K562 (cell line): Measurements from ENCODE around the gene FAM78B. TPM values are rescaled to one million over a fixed set of nuclear protein-coding genes. Genes with fewer than 3 reads are reported as not detected.

Experiments used
- ATAC-seq: fragments of 200-7000 bp; cut with Tn5 transposase; 3 replicates; pipeline ENCODE4 v1.9.1; 2020; ENCODE audit warnings: moderate library complexity
- BruUV-seq: library from RNA; stranded (reverse); fragments of 400-500 nt; replicated peaks from 2 replicates; lab custom pipeline; 2021; lab: Mats Ljungman, UMichigan
- CTCF ChIA-PET: fragments of 300-600 bp; formaldehyde crosslinking; extraction: SDS; loops from one replicate; lab custom pipeline; 2021; ENCODE audit warnings: low intra/inter-chr PET ratio; lab: Yijun Ruan, JAX
- POLR2A ChIA-PET: fragments of 300-600, 350-650 bp; sonication (Branson Sonifier 250); formaldehyde crosslinking; extraction: SDS; loops from one replicate; lab custom pipeline; 2021; ENCODE audit warnings: antibody characterized with exemption, inconsistent platforms; lab: Yijun Ruan, JAX
- DNase-seq, 4 experiments: peaks; one replicate each; pipeline versions ENCODE4 v3.0.0 to v3.0.0-alpha.2; 2011 to 2018; ENCODE audit warnings: low spot score in 3 of 4, mixed read lengths in 3 of 4; ENCODE audit errors: extremely low read depth in 1 of 4
- FAIRE-seq: peaks from 2 replicates; lab custom pipeline; 2011; peaks lifted over from hg19 to GRCh38; lab: Jason Lieb, UNC
- H2AFZ ChIP-seq: 2 replicates; pipeline ENCODE4 v1.6.0; 2011; ENCODE audit warnings: low read depth, low read length, control low read depth, inconsistent platforms
- H3K27ac ChIP-seq: fragments of 200-600 bp; 3 replicates; pipeline ENCODE4 v1.8.0; 2011; ENCODE audit warnings: low read depth, mild to moderate bottlenecking, control low read depth, inconsistent platforms, low read length, moderate library complexity, mixed read lengths; ENCODE audit errors: extremely low read depth
- H3K27me3 ChIP-seq, 2 experiments: fragments of 300-600 bp in 1 of 2; 2 replicates in 1 of 2; 3 replicates in 1 of 2; pipeline versions ENCODE4 v1.6.0 to v1.8.0; 2011; ENCODE audit warnings: inconsistent platforms in 2 of 2, low read length in 2 of 2, mild to moderate bottlenecking in 1 of 2, mixed read lengths in 1 of 2, moderate library complexity in 1 of 2; ENCODE audit not compliant: control insufficient read depth in 2 of 2, insufficient read depth in 2 of 2
- H3K36me3 ChIP-seq: fragments of 300-600 bp; 3 replicates; pipeline ENCODE4 v1.8.0; 2011; ENCODE audit warnings: mild to moderate bottlenecking, low read length, inconsistent platforms; ENCODE audit not compliant: control insufficient read depth, insufficient read depth
- H3K4me1 ChIP-seq, 2 experiments: fragments of 200-600 bp in 1 of 2; replicated peaks in 1 of 2; 2 replicates in 1 of 2; 3 replicates in 1 of 2; pipeline versions ENCODE4 v1.5.1 to v1.8.0; 2011; ENCODE audit warnings: inconsistent platforms in 2 of 2, low read length in 2 of 2, mild to moderate bottlenecking in 1 of 2, mixed read lengths in 1 of 2, moderate library complexity in 1 of 2; ENCODE audit not compliant: control insufficient read depth in 2 of 2, insufficient read depth in 2 of 2
- H3K4me2 ChIP-seq: 2 replicates; pipeline ENCODE4 v1.6.1; 2011; ENCODE audit warnings: low read length, control low read depth, inconsistent platforms, mixed read lengths; ENCODE audit not compliant: insufficient read depth
- H3K4me3 ChIP-seq: fragments of 200-600 bp; sonication (generic), shearing (Covaris generic); 2 replicates; pipeline ENCODE4 v1.5.1; 2016; ENCODE audit warnings: control low read depth, inconsistent platforms
- H3K79me2 ChIP-seq: fragments of 200-600 bp; 3 replicates; pipeline ENCODE4 v1.8.0; 2011; ENCODE audit warnings: low read length, inconsistent platforms; ENCODE audit not compliant: control insufficient read depth, insufficient read depth
- H3K9ac ChIP-seq, 2 experiments: 2 replicates each; pipeline versions ENCODE4 v1.6.0 to v1.6.1; 2011; ENCODE audit warnings: low read depth in 2 of 2, low read length in 2 of 2, control low read depth in 1 of 2, inconsistent platforms in 1 of 2, mild to moderate bottlenecking in 1 of 2, mixed read lengths in 1 of 2; ENCODE audit not compliant: insufficient read depth in 1 of 2
- H3K9me1 ChIP-seq: one replicate; pipeline ENCODE4 v1.6.0; 2011; ENCODE audit warnings: inconsistent platforms, mild to moderate bottlenecking, low read length, moderate library complexity; ENCODE audit not compliant: control insufficient read depth, insufficient read depth
- H3K9me3 ChIP-seq: replicated peaks from 2 replicates; pipeline ENCODE4 v1.5.1; 2011; ENCODE audit warnings: low read depth, low read length, inconsistent platforms; ENCODE audit not compliant: control insufficient read depth, insufficient read depth
- H4K20me1 ChIP-seq: replicated peaks from 2 replicates; pipeline ENCODE4 v1.6.1; 2011; ENCODE audit warnings: low read length, inconsistent platforms, mixed read lengths; ENCODE audit not compliant: control insufficient read depth, insufficient read depth
- ARID2 ChIP-seq: fragments of 450-650 bp; IDR thresholded peaks from 2 replicates; pipeline ENCODE4 v1.6.1; 2017; ENCODE audit warnings: antibody characterized with exemption, mild to moderate bottlenecking
- ATF1 ChIP-seq, 2 experiments: fragments of 450-650 bp in 1 of 2; IDR thresholded peaks; 2 replicates each; pipeline ENCODE4 v1.6.1; 2016; ENCODE audit warnings: missing compliant biosample characterization in 1 of 2, missing genetic modification characterization in 1 of 2
- BACH1 ChIP-seq: fragments of 200-800 bp; sonication (Bioruptor generic); IDR thresholded peaks from 2 replicates; pipeline ENCODE4 v1.6.1; 2016; ENCODE audit warnings: missing genetic modification characterization, missing compliant biosample characterization
- BMI1 ChIP-seq: fragments of 150-350 bp; IDR thresholded peaks from 2 replicates; pipeline ENCODE4 v1.6.1; 2014; ENCODE audit warnings: low read length
- FOXJ2 ChIP-seq: fragments of 200-800 bp; sonication (Bioruptor generic); IDR thresholded peaks from 2 replicates; pipeline ENCODE4 v1.6.1; 2016; ENCODE audit warnings: missing genetic modification characterization, missing compliant biosample characterization
- KLF13 ChIP-seq: fragments of 450-650 bp; IDR thresholded peaks from 2 replicates; pipeline ENCODE4 v1.6.1; 2016; ENCODE audit warnings: missing genetic modification characterization, low read depth, mild to moderate bottlenecking, missing compliant biosample characterization, moderate library complexity, borderline replicate concordance
- LARP7 ChIP-seq: fragments of 450-650 bp; IDR thresholded peaks from 2 replicates; pipeline ENCODE4 v1.6.1; 2016
- NR3C1 ChIP-seq: sonication (generic); formaldehyde crosslinking; IDR thresholded peaks from 2 replicates; pipeline ENCODE4 v1.8.1; 2022; ENCODE audit warnings: missing genetic modification reagents
- SETDB1 ChIP-seq: IDR thresholded peaks from one replicate; pipeline ENCODE4 v1.6.1; 2012; ENCODE audit warnings: low read length, control low read depth, inconsistent platforms
- TSC22D4 ChIP-seq: fragments of 450-650 bp; IDR thresholded peaks from 2 replicates; pipeline ENCODE4 v1.6.1; 2016; ENCODE audit warnings: missing genetic modification characterization, missing biosample characterization, control low read depth
- ZNF140 ChIP-seq: fragments of 250-450 bp; sonication (Bioruptor Pico); IDR thresholded peaks from 2 replicates; pipeline ENCODE4 v1.8.0; 2021; ENCODE audit warnings: moderate library complexity, mild to moderate bottlenecking, inconsistent platforms
- ZNF780A ChIP-seq: fragments of 250-450 bp; sonication (Bioruptor Pico); IDR thresholded peaks from 2 replicates; pipeline ENCODE4 v1.5.0; 2021; ENCODE audit warnings: mild to moderate bottlenecking
- WGBS: fragments of 100-300 bp; shearing (Covaris generic); methylation state at CpG from one replicate; pipeline ENCODE4 v1.1.6; 2016; ENCODE audit warnings: low coverage, mixed read lengths; ENCODE audit not compliant: insufficient coverage; ENCODE audit errors: missing lambda C conversion rate; 5-methylcytosine and 5-hydroxymethylcytosine counted together
- in situ Hi-C: fragments of 300-500 bp; cut with MboI; formaldehyde crosslinking; loops from 4 replicates; pipeline ENCODE4 v1.15.0; 2018; ENCODE audit warnings: inconsistent platforms, mixed read lengths
- intact Hi-C: fragments of 100-400 bp; cut with micrococcal nuclease; formaldehyde crosslinking; loops from 2 replicates; pipeline ENCODE4 v1.14.2; 2022
- polyA plus RNA-seq, 8 experiments: library from polyadenylated mRNA; depleted of rRNA in 4 of 8; stranded (reverse) in 5 of 8; unstranded in 3 of 8; fragments of >200 nt; fragmentation: Nextera tagmentation in 2 of 8; fragmentation: Illumina TruSeq in 1 of 8; extraction: Ambion mirVana in 2 of 8; extraction: Trizol in 1 of 8; gene quantifications; 2 replicates each; pipeline versions ENCODE4 v1.2.1 to v1.2.3, GENCODE V29; 2011 to 2014; ENCODE audit warnings: inconsistent platforms in 1 of 8, missing spikeins in 1 of 8
- total RNA-seq, 7 experiments: library from RNA; depleted of rRNA in 6 of 7; stranded (reverse); fragments of >200 nt in 6 of 7; fragmentation: Illumina TruSeq in 2 of 7; extraction: Trizol in 2 of 7; gene quantifications; 2 replicates each; pipeline versions ENCODE4 v1.2.1 to v1.2.3, GENCODE V29; 2011 to 2021; ENCODE audit warnings: low replicate concordance in 1 of 7
- TF ChIP-seq, protein P1 (sequence below), 2 experiments: fragments of 150-350 bp in 1 of 2; IDR thresholded peaks; 2 replicates each; pipeline ENCODE4 v1.6.1; 2012 to 2016; ENCODE audit warnings: low read depth in 2 of 2, low read length in 2 of 2, mild to moderate bottlenecking in 1 of 2, moderate library complexity in 1 of 2

The FAM78B gene
- total and polyA plus RNA-seq, 9 of the 15 experiments (the other 6 are each of a cell fraction or from before 2014, with no cell fraction given): 0.04 to 0.43 (median 0.29) TPM; not detected in 1

GRCh38 chr1:166129006-166129405 lies 37.8 kb downstream of the FAM78B start:
- CTCF ChIA-PET: no interaction called here
- BruUV-seq: no TSS peak

GRCh38 chr1:166128195-166128594 lies 38.6 kb downstream of the FAM78B start:
- Histone ChIP-seq H3K4me1 (no peaks in the 10 kb centered on the region), H3K4me3 (no peak overlapping the region), H3K27me3 (no peaks in the 10 kb centered on the region), H3K79me2 (no peaks in the 10 kb centered on the region), H2AFZ (no peak overlapping the region), H4K20me1 (no peaks in the 10 kb centered on the region), H3K9me3 (no peaks in the 10 kb centered on the region), H3K36me3 (no peaks in the 10 kb centered on the region), H3K4me2 (no peak overlapping the region), H3K9ac (no peak overlapping the region), H3K27ac (no peak overlapping the region), H3K9me1 (no peaks in the 10 kb centered on the region)
- no TSS peak for BruUV-seq
- ChIA-PET CTCF (no interaction called here), POLR2A (interaction anchor here (1.0 kb wide), 1 partner anchor 31 kb away, joined by 3 read pairs; no protein-coding TSS in a partner anchor)
- DNase-seq: no peak
- in situ Hi-C loops (no loop called here), intact Hi-C loops (no loop called here)
- 0% methylated on average over 1 of the region's 1 CpG for WGBS
- no peak for FAIRE-seq
- ATAC-seq: no peak
- TF ChIP-seq FOXJ2 (tag): no peak
- no peak for TF ChIP-seq TSC22D4 (tag)
- TF ChIP-seq ARID2: no peak
- no peak for TF ChIP-seq NR3C1
- no peak for TF ChIP-seq ATF1 (CRISPR knock-in tag; IDR thresholded peaks at IDR 0.05)
- no peak for TF ChIP-seq ATF1 (tag; IDR thresholded peaks at IDR 0.05)
- no peak for TF ChIP-seq ZNF140 (CRISPR knock-in tag)
- no peak for TF ChIP-seq BMI1
- no peak for TF ChIP-seq ZNF780A
- no peak for TF ChIP-seq LARP7
- TF ChIP-seq SETDB1: no peak
- TF ChIP-seq, protein P1, sequence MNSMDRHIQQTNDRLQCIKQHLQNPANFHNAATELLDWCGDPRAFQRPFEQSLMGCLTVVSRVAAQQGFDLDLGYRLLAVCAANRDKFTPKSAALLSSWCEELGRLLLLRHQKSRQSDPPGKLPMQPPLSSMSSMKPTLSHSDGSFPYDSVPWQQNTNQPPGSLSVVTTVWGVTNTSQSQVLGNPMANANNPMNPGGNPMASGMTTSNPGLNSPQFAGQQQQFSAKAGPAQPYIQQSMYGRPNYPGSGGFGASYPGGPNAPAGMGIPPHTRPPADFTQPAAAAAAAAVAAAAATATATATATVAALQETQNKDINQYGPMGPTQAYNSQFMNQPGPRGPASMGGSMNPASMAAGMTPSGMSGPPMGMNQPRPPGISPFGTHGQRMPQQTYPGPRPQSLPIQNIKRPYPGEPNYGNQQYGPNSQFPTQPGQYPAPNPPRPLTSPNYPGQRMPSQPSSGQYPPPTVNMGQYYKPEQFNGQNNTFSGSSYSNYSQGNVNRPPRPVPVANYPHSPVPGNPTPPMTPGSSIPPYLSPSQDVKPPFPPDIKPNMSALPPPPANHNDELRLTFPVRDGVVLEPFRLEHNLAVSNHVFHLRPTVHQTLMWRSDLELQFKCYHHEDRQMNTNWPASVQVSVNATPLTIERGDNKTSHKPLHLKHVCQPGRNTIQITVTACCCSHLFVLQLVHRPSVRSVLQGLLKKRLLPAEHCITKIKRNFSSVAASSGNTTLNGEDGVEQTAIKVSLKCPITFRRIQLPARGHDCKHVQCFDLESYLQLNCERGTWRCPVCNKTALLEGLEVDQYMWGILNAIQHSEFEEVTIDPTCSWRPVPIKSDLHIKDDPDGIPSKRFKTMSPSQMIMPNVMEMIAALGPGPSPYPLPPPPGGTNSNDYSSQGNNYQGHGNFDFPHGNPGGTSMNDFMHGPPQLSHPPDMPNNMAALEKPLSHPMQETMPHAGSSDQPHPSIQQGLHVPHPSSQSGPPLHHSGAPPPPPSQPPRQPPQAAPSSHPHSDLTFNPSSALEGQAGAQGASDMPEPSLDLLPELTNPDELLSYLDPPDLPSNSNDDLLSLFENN (IDR thresholded peaks at IDR 0.05; ENCODE audit: low read depth in 2 of 2, low read length in 2 of 2): no peak

More at GRCh38 chr1:166129006-166129405, 37.8 kb downstream of the FAM78B start:
- Histone ChIP-seq H3K4me2 (no peak overlapping the region), H3K4me3 (no peak overlapping the region), H3K27ac (no peak overlapping the region), H3K27me3 (no peaks in the 10 kb centered on the region), H3K36me3 (no peaks in the 10 kb centered on the region), H2AFZ (no peak overlapping the region), H3K9me1 (no peaks in the 10 kb centered on the region), H3K9me3 (no peaks in the 10 kb centered on the region), H3K9ac (no peak overlapping the region), H3K4me1 (no peaks in the 10 kb centered on the region), H4K20me1 (no peaks in the 10 kb centered on the region), H3K79me2 (no peaks in the 10 kb centered on the region)
- no peak for ATAC-seq
- intact Hi-C loops: no loop called here
- TF ChIP-seq KLF13 (no peak), BACH1 (tag) (no peak)
- POLR2A ChIA-PET: no interaction called here
- FAIRE-seq: no peak
- DNase-seq: no peak
- WGBS: 2% methylated on average over 3 of the region's 3 CpGs
- in situ Hi-C loops: no loop called here
